HG03066 (cell line): ENCODE data around the gene APLP2.
"Not testable (repeated sequence)": the region's sequence is repeated elsewhere in the genome, so short reads cannot be mapped to it uniquely, and the experiment has no call there.

Experiments used
- ATAC-seq: cut with Tn5 transposase; IDR thresholded peaks from one replicate; pipeline ENCODE4 v1.9.1; 2021; ENCODE audit warnings: low read depth; ENCODE audit not compliant: unreplicated experiment

APLP2 gene

GRCh38 chr11:130069659-130070108 lies at the start of gene APLP2:
TSS of gene APLP2 (plus strand) at chr11:130069894. CDS start at chr11:130069978, 84 bp downstream.
- peak; percentile 96 for ATAC-seq

GRCh38 chr11:130020323-130020722 lies 49.4 kb upstream of the APLP2 start:
- ATAC-seq, result no peak

- not testable (repeated sequence) for ATAC-seq
Measured at GRCh38 chr11:130021606-130022005, 48.1 kb upstream of the APLP2 start.

- no peak for ATAC-seq
Measured at GRCh38 chr11:130022799-130023198, 46.9 kb upstream of the APLP2 start.

GRCh38 chr11:130023204-130023603 lies 46.5 kb upstream of the APLP2 start:
- ATAC-seq, result peak; percentile 98

GRCh38 chr11:130024361-130024760 lies 45.3 kb upstream of the APLP2 start:
- ATAC-seq, result no peak

GRCh38 chr11:130025371-130025770 lies 44.3 kb upstream of the APLP2 start:
- no peak for ATAC-seq

- no peak for ATAC-seq
Measured at GRCh38 chr11:130029137-130029536, 40.6 kb upstream of the APLP2 start.

- ATAC-seq, result no peak
Measured at GRCh38 chr11:130031056-130031455, 38.6 kb upstream of the APLP2 start.

GRCh38 chr11:130031945-130032344 lies 37.7 kb upstream of the APLP2 start:
- no peak for ATAC-seq

GRCh38 chr11:130032931-130033330 lies 36.8 kb upstream of the APLP2 start:
- ATAC-seq, result no peak

- ATAC-seq, result no peak
Measured at GRCh38 chr11:130034236-130034635, 35.5 kb upstream of the APLP2 start.

- no peak for ATAC-seq
Measured at GRCh38 chr11:130037058-130037457, 32.6 kb upstream of the APLP2 start.

- ATAC-seq, result no peak
Measured at GRCh38 chr11:130037881-130038585, 31.7 kb upstream of the APLP2 start.

GRCh38 chr11:130040281-130040940 lies 29.3 kb upstream of the APLP2 start:
- no peak for ATAC-seq

GRCh38 chr11:130042093-130042591 lies 27.6 kb upstream of the APLP2 start:
- ATAC-seq, result no peak

- ATAC-seq, result no peak
Measured at GRCh38 chr11:130043575-130043974, 26.1 kb upstream of the APLP2 start.

- ATAC-seq, result no peak
Measured at GRCh38 chr11:130047141-130047540, 22.6 kb upstream of the APLP2 start.

GRCh38 chr11:130049328-130049771 lies 20.3 kb upstream of the APLP2 start:
- ATAC-seq, result no peak

GRCh38 chr11:130050257-130050656 lies 19.4 kb upstream of the APLP2 start:
- no peak for ATAC-seq

GRCh38 chr11:130051082-130051481 lies 18.6 kb upstream of the APLP2 start:
- no peak for ATAC-seq

GRCh38 chr11:130052567-130052966 lies 17.1 kb upstream of the APLP2 start:
- no peak for ATAC-seq
